KMS-11 (cell line): ENCODE results near the gene VAV3.

Source experiments
- H2AFZ ChIP-seq: fragments of 200-600 bp; sonication (generic); 2 replicates; pipeline ENCODE4 v1.6.1; 2016; ENCODE audit warnings: antibody characterized with exemption, mixed run types, low read depth
- H3K27ac ChIP-seq: fragments of 200-600 bp; sonication (generic); 2 replicates; pipeline ENCODE4 v1.6.1; 2016; ENCODE audit warnings: mild to moderate bottlenecking, mixed run types
- H3K27me3 ChIP-seq: fragments of 200-600 bp; sonication (generic); 2 replicates; pipeline ENCODE4 v1.6.1; 2017; ENCODE audit warnings: mild to moderate bottlenecking, low read depth, mixed run types, moderate library complexity; ENCODE audit not compliant: insufficient read depth
- H3K36me3 ChIP-seq: fragments of 200-600 bp; sonication (generic); 2 replicates; pipeline ENCODE4 v1.6.1; 2017; ENCODE audit warnings: mild to moderate bottlenecking, mixed run types; ENCODE audit not compliant: insufficient read depth
- H3K4me1 ChIP-seq: fragments of 200-600 bp; sonication (generic); 2 replicates; pipeline ENCODE4 v1.6.1; 2016; ENCODE audit warnings: mild to moderate bottlenecking, low read depth, mixed run types; ENCODE audit not compliant: poor library complexity, severe bottlenecking
- H3K4me2 ChIP-seq: fragments of 200-600 bp; sonication (generic); 2 replicates; pipeline ENCODE4 v1.7.0; 2016; ENCODE audit warnings: mild to moderate bottlenecking, mixed run types
- H3K4me3 ChIP-seq: fragments of 200-600 bp; sonication (generic); IDR thresholded peaks from 2 replicates; pipeline ENCODE4 v1.6.1; 2017; ENCODE audit warnings: low read depth, low read length, mixed read lengths; ENCODE audit not compliant: insufficient read depth
- H3K79me2 ChIP-seq: fragments of 200-600 bp; sonication (generic); 2 replicates; pipeline ENCODE4 v1.6.1; 2016; ENCODE audit warnings: low read depth, mixed run types; ENCODE audit not compliant: insufficient read depth
- H3K9ac ChIP-seq: fragments of 200-600 bp; sonication (generic); 2 replicates; pipeline ENCODE4 v1.6.1; 2016; ENCODE audit warnings: mild to moderate bottlenecking, mixed run types
- H4K20me1 ChIP-seq: fragments of 200-600 bp; sonication (generic); 2 replicates; pipeline ENCODE4 v1.6.1; 2016; ENCODE audit warnings: mild to moderate bottlenecking, mixed run types; ENCODE audit not compliant: insufficient read depth
- CTCF ChIP-seq: fragments of 200-600 bp; sonication (generic); conservative IDR thresholded peaks from 2 replicates; pipeline ENCODE4 v1.6.1; 2017; ENCODE audit warnings: low read depth, mild to moderate bottlenecking, antibody characterized with exemption, low read length, moderate library complexity, mixed read lengths

VAV3 gene

GRCh38 chr1:107879346-107879745 lies 85.6 kb downstream of the VAV3 start:
- Histone ChIP-seq H3K79me2 (no peaks in the 10 kb centered on the region), H3K4me2 (no peak overlapping the region), H3K4me3 (no peak overlapping the region), H2AFZ (no peak overlapping the region), H3K9ac (no peak overlapping the region), H4K20me1 (no peaks in the 10 kb centered on the region), H3K4me1 (no peaks in the 10 kb centered on the region), H3K27me3 (no peaks in the 10 kb centered on the region), H3K36me3 (no peaks in the 10 kb centered on the region), H3K27ac (no peak overlapping the region)
- no peak for TF ChIP-seq CTCF

- no peak for TF ChIP-seq CTCF
- H4K20me1 ChIP-seq: no peaks in the 10 kb centered on the region
- no peak overlapping the region for H3K9ac ChIP-seq
- no peaks in the 10 kb centered on the region for H3K36me3 ChIP-seq
- no peak overlapping the region for H3K4me2 ChIP-seq
- no peak overlapping the region for H3K4me3 ChIP-seq
- H2AFZ ChIP-seq: no peak overlapping the region
- no peaks in the 10 kb centered on the region for H3K4me1 ChIP-seq
- no peak overlapping the region for H3K27ac ChIP-seq
- H3K27me3 ChIP-seq: no peaks in the 10 kb centered on the region
- H3K79me2 ChIP-seq: no peaks in the 10 kb centered on the region
Measured at GRCh38 chr1:107877745-107878144, 87.2 kb downstream of the VAV3 start.

- H3K36me3 ChIP-seq: no peaks in the 10 kb centered on the region
- H3K27ac ChIP-seq: no peak overlapping the region
- H3K27me3 ChIP-seq: no peaks in the 10 kb centered on the region
- H3K79me2 ChIP-seq: no peaks in the 10 kb centered on the region
- no peaks in the 10 kb centered on the region for H3K4me1 ChIP-seq
- no peaks in the 10 kb centered on the region for H4K20me1 ChIP-seq
- no peak overlapping the region for H2AFZ ChIP-seq
- H3K9ac ChIP-seq: no peak overlapping the region
- H3K4me2 ChIP-seq: no peak overlapping the region
- no peak overlapping the region for H3K4me3 ChIP-seq
- TF ChIP-seq CTCF: no peak
Measured at GRCh38 chr1:107877092-107877491, 87.9 kb downstream of the VAV3 start.

- Histone ChIP-seq H3K4me1 (no peaks in the 10 kb centered on the region), H4K20me1 (no peaks in the 10 kb centered on the region), H2AFZ (no peak overlapping the region), H3K27ac (no peak overlapping the region), H3K9ac (no peak overlapping the region), H3K4me3 (no peak overlapping the region), H3K27me3 (no peaks in the 10 kb centered on the region), H3K36me3 (no peaks in the 10 kb centered on the region), H3K4me2 (no peak overlapping the region), H3K79me2 (no peaks in the 10 kb centered on the region)
- TF ChIP-seq CTCF: no peak
Measured at GRCh38 chr1:107875689-107876088, 89.3 kb downstream of the VAV3 start.

GRCh38 chr1:107874221-107874620 lies 90.8 kb downstream of the VAV3 start:
- Histone ChIP-seq H3K79me2 (no peaks in the 10 kb centered on the region), H2AFZ (no peak overlapping the region), H3K4me2 (no peak overlapping the region), H3K4me1 (no peaks in the 10 kb centered on the region), H3K9ac (no peak overlapping the region), H3K27ac (no peak overlapping the region), H3K4me3 (no peak overlapping the region), H3K36me3 (no peaks in the 10 kb centered on the region), H3K27me3 (no peaks in the 10 kb centered on the region), H4K20me1 (no peaks in the 10 kb centered on the region)
- no peak for TF ChIP-seq CTCF
